GM12878 (cell line): ENCODE results near the gene KLF6. TPM values are rescaled to one million over a fixed set of nuclear protein-coding genes. Genes with fewer than 3 reads are reported as not detected.

Experiments
- CHD1 ChIP-seq: IDR thresholded peaks from 2 replicates; pipeline ENCODE4 v1.6.1; 2012; ENCODE audit warnings: low read depth, low read length, improper control_type of control experiment
- CHD2 ChIP-seq: IDR thresholded peaks from 2 replicates; pipeline ENCODE4 v1.6.1; 2011; ENCODE audit warnings: low read depth, low read length, improper control_type of control experiment, borderline replicate concordance
- ETV6 ChIP-seq, 2 experiments: fragments of 450-650 bp in 1 of 2; IDR thresholded peaks in 1 of 2; conservative IDR thresholded peaks in 1 of 2; 2 replicates each; pipeline ENCODE4 v1.6.1; 2014; ENCODE audit warnings: antibody characterized with exemption in 1 of 2, borderline replicate concordance in 1 of 2, low read depth in 1 of 2, mild to moderate bottlenecking in 1 of 2, moderate library complexity in 1 of 2
- FOS ChIP-seq: IDR thresholded peaks from 3 replicates; pipeline ENCODE4 v1.6.1; 2011; ENCODE audit warnings: borderline replicate concordance; ENCODE audit not compliant: insufficient read length; ENCODE audit errors: extremely low read depth
- GABPA ChIP-seq: IDR thresholded peaks from 2 replicates; pipeline ENCODE4 v1.6.1; 2014; ENCODE audit warnings: antibody characterized with exemption, low read depth, mild to moderate bottlenecking, inconsistent platforms
- HCFC1 ChIP-seq: fragments of 150-350 bp; IDR thresholded peaks from 2 replicates; pipeline ENCODE4 v1.6.1; 2014; ENCODE audit warnings: low read length
- HDAC6 ChIP-seq: fragments of 200-600 bp; sonication (generic); IDR thresholded peaks from one replicate; pipeline ENCODE4 v1.8.0; 2017; ENCODE audit warnings: antibody characterized with exemption; ENCODE audit not compliant: unreplicated experiment
- HDGF ChIP-seq: fragments of 450-650 bp; IDR thresholded peaks from 2 replicates; pipeline ENCODE4 v1.6.1; 2016; ENCODE audit warnings: antibody characterized with exemption
- MEF2B ChIP-seq: fragments of 450-650 bp; IDR thresholded peaks from 2 replicates; pipeline ENCODE4 v1.6.1; 2018; ENCODE audit warnings: mild to moderate bottlenecking, moderate library complexity; ENCODE audit not compliant: partially characterized antibody, poor library complexity, severe bottlenecking
- MTA3 ChIP-seq: IDR thresholded peaks from 2 replicates; pipeline ENCODE4 v1.6.1; 2012; ENCODE audit warnings: low read length, inconsistent platforms, borderline replicate concordance
- MYC ChIP-seq: IDR thresholded peaks from 2 replicates; pipeline ENCODE4 v1.6.1; 2011; ENCODE audit warnings: mild to moderate bottlenecking, low read length, moderate library complexity, inconsistent platforms; ENCODE audit not compliant: insufficient read depth, insufficient replicate concordance, insufficient read length, severe bottlenecking
- NRF1 ChIP-seq: conservative IDR thresholded peaks from 2 replicates; pipeline ENCODE4 v1.6.1; 2011; ENCODE audit warnings: mild to moderate bottlenecking, low read depth, low read length, improper control_type of control experiment
- POU2F2 ChIP-seq: IDR thresholded peaks from 3 replicates; pipeline ENCODE4 v1.6.1; 2011; ENCODE audit warnings: low read depth, mild to moderate bottlenecking, low read length, borderline replicate concordance
- SMARCA5 ChIP-seq: fragments of 450-650 bp; IDR thresholded peaks from 2 replicates; pipeline ENCODE4 v1.6.1; 2017; ENCODE audit warnings: mild to moderate bottlenecking
- SMC3 ChIP-seq: IDR thresholded peaks from 2 replicates; pipeline ENCODE4 v1.6.1; 2011; ENCODE audit warnings: low read length, improper control_type of control experiment, borderline replicate concordance
- WRNIP1 ChIP-seq: IDR thresholded peaks from 2 replicates; pipeline ENCODE4 v1.6.1; 2011; ENCODE audit warnings: low read depth, low read length, improper control_type of control experiment, borderline replicate concordance
- YY1 ChIP-seq: IDR thresholded peaks from 2 replicates; pipeline ENCODE4 v1.6.1; 2011; ENCODE audit warnings: low read depth, mild to moderate bottlenecking, low read length
- polyA plus RNA-seq, 11 experiments: library from polyadenylated mRNA; depleted of rRNA in 4 of 11; unstranded in 6 of 11; stranded (reverse) in 5 of 11; fragments of >200 nt; fragmentation: Nextera tagmentation in 4 of 11; fragmentation: Illumina TruSeq in 1 of 11; extraction: Ambion mirVana in 4 of 11; extraction: Trizol in 1 of 11; gene quantifications; 1 replicate in 1 of 11; 2 replicates in 10 of 11; pipeline versions ENCODE4 v1.2.1 to v1.2.3, GENCODE V29; 2011 to 2016; ENCODE audit warnings: inconsistent platforms in 2 of 11, missing spikeins in 2 of 11, low read depth in 1 of 11
- total RNA-seq, 4 experiments: library from RNA; depleted of rRNA in 3 of 4; stranded (reverse); fragments of >200 nt in 3 of 4; fragmentation: Illumina TruSeq in 1 of 4; extraction: Trizol in 1 of 4; gene quantifications; 2 replicates each; pipeline versions ENCODE4 v1.2.1 to v1.2.3, GENCODE V29; 2013 to 2021
- TF ChIP-seq, protein P1 (sequence below): IDR thresholded peaks from 2 replicates; pipeline ENCODE4 v1.6.1; 2011; ENCODE audit warnings: low read depth, mild to moderate bottlenecking, low read length, moderate library complexity, borderline replicate concordance; ENCODE audit errors: extremely low read depth
- TF ChIP-seq, protein P2 (sequence below): IDR thresholded peaks from 2 replicates; pipeline ENCODE4 v1.6.1; 2011; ENCODE audit warnings: mild to moderate bottlenecking, low read depth, low read length, moderate library complexity; ENCODE audit not compliant: insufficient replicate concordance
- TF ChIP-seq, protein P3 (sequence below): fragments of 450-650 bp; conservative IDR thresholded peaks from 2 replicates; pipeline ENCODE4 v1.6.1; 2017; ENCODE audit warnings: mild to moderate bottlenecking, moderate library complexity
- TF ChIP-seq, protein P4 (sequence below): IDR thresholded peaks from 2 replicates; pipeline ENCODE4 v1.6.1; 2012; ENCODE audit warnings: mild to moderate bottlenecking, low read depth, low read length
- TF ChIP-seq, protein P5 (sequence below): fragments of 450-650 bp; IDR thresholded peaks from 2 replicates; pipeline ENCODE4 v1.6.1; 2016; ENCODE audit warnings: mild to moderate bottlenecking

KLF6 gene
- total and polyA plus RNA-seq, 10 of the 15 experiments (the other 5 are each of a cell fraction or from before 2014, with no cell fraction given), result 7.4 to 54.1 (median 23.5) TPM

DNA sequence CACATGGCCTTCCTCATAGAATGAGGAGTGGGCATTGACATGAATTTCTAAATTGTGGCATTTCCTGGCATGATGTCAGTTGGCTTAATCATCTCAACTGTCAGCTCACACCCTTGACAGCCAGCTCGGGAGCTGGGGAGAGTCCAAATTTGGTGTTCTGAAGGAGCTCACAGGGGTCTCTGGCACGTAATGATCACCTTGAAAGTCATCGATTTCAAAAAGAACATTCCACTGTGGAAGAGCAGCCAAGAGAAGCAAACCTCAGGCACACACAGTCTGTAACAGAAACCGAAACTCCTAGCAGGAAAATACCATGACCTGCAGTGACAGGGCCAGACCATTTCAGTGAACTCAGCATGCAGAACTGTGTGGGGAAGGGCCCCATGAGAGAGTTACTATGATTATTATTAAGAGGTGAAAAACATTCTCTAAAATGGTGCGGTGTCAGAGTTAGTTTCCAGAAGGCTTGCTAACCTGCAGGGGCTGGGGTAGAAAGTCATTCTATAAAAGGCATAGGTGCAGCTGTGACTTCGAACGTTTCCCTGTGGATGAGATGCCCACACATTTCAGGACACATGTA is 26.4 kb upstream of the KLF6 start (continued):
- no peak for TF ChIP-seq WRNIP1
- peak; percentile 73; the same call in 1 of the 2 replicates for TF ChIP-seq YY1
- no peak for TF ChIP-seq HDGF
- peak in 1 of 2 experiments; percentile 74; a peak in 2 of 4 replicates for TF ChIP-seq ETV6 (conservative IDR thresholded peaks at IDR 0.05 in 1 of 2, IDR thresholded peaks at IDR 0.05 in 1 of 2; ENCODE audit: borderline replicate concordance in 1 of 2, low read depth in 1 of 2)
- no peak for TF ChIP-seq HCFC1
- TF ChIP-seq FOS, result no peak
- TF ChIP-seq SMC3, result peak; percentile 32; the same call in 1 of the 2 replicates
- TF ChIP-seq CHD2, result peak; percentile 57; the same call in 1 of the 2 replicates
- TF ChIP-seq, protein P1, sequence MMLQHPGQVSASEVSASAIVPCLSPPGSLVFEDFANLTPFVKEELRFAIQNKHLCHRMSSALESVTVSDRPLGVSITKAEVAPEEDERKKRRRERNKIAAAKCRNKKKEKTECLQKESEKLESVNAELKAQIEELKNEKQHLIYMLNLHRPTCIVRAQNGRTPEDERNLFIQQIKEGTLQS, result no peak
- TF ChIP-seq MTA3, result no peak
- no peak for TF ChIP-seq CHD1
- peak; percentile 80; the same call in 1 of the 3 replicates for TF ChIP-seq POU2F2
- no peak for TF ChIP-seq NRF1
- TF ChIP-seq, protein P2, sequence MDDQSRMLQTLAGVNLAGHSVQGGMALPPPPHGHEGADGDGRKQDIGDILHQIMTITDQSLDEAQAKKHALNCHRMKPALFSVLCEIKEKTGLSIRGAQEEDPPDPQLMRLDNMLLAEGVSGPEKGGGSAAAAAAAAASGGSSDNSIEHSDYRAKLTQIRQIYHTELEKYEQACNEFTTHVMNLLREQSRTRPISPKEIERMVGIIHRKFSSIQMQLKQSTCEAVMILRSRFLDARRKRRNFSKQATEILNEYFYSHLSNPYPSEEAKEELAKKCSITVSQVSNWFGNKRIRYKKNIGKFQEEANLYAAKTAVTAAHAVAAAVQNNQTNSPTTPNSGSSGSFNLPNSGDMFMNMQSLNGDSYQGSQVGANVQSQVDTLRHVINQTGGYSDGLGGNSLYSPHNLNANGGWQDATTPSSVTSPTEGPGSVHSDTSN, result no peak
- TF ChIP-seq, protein P3, sequence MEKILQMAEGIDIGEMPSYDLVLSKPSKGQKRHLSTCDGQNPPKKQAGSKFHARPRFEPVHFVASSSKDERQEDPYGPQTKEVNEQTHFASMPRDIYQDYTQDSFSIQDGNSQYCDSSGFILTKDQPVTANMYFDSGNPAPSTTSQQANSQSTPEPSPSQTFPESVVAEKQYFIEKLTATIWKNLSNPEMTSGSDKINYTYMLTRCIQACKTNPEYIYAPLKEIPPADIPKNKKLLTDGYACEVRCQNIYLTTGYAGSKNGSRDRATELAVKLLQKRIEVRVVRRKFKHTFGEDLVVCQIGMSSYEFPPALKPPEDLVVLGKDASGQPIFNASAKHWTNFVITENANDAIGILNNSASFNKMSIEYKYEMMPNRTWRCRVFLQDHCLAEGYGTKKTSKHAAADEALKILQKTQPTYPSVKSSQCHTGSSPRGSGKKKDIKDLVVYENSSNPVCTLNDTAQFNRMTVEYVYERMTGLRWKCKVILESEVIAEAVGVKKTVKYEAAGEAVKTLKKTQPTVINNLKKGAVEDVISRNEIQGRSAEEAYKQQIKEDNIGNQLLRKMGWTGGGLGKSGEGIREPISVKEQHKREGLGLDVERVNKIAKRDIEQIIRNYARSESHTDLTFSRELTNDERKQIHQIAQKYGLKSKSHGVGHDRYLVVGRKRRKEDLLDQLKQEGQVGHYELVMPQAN, result no peak
- TF ChIP-seq SMARCA5, result no peak
- TF ChIP-seq GABPA, result no peak
- no peak for TF ChIP-seq MYC
- peak; percentile 68 for TF ChIP-seq MEF2B
- TF ChIP-seq HDAC6, result no peak
- TF ChIP-seq, protein P4, sequence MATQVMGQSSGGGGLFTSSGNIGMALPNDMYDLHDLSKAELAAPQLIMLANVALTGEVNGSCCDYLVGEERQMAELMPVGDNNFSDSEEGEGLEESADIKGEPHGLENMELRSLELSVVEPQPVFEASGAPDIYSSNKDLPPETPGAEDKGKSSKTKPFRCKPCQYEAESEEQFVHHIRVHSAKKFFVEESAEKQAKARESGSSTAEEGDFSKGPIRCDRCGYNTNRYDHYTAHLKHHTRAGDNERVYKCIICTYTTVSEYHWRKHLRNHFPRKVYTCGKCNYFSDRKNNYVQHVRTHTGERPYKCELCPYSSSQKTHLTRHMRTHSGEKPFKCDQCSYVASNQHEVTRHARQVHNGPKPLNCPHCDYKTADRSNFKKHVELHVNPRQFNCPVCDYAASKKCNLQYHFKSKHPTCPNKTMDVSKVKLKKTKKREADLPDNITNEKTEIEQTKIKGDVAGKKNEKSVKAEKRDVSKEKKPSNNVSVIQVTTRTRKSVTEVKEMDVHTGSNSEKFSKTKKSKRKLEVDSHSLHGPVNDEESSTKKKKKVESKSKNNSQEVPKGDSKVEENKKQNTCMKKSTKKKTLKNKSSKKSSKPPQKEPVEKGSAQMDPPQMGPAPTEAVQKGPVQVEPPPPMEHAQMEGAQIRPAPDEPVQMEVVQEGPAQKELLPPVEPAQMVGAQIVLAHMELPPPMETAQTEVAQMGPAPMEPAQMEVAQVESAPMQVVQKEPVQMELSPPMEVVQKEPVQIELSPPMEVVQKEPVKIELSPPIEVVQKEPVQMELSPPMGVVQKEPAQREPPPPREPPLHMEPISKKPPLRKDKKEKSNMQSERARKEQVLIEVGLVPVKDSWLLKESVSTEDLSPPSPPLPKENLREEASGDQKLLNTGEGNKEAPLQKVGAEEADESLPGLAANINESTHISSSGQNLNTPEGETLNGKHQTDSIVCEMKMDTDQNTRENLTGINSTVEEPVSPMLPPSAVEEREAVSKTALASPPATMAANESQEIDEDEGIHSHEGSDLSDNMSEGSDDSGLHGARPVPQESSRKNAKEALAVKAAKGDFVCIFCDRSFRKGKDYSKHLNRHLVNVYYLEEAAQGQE, result no peak
- TF ChIP-seq, protein P5, sequence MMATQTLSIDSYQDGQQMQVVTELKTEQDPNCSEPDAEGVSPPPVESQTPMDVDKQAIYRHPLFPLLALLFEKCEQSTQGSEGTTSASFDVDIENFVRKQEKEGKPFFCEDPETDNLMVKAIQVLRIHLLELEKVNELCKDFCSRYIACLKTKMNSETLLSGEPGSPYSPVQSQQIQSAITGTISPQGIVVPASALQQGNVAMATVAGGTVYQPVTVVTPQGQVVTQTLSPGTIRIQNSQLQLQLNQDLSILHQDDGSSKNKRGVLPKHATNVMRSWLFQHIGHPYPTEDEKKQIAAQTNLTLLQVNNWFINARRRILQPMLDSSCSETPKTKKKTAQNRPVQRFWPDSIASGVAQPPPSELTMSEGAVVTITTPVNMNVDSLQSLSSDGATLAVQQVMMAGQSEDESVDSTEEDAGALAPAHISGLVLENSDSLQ, result peak; percentile 64
